Muscle of leg (tissue), 11 donors: ENCODE results near the gene LEO1. TPM values are rescaled to one million over a fixed set of nuclear protein-coding genes. Genes with fewer than 3 reads are reported as not detected.

Experiments used
- DNase-seq: peaks from one replicate; pipeline ENCODE4 v3.0.0; 2013
- H3K27ac ChIP-seq: one replicate; pipeline ENCODE4 v1.5.1; 2013; ENCODE audit warnings: mild to moderate bottlenecking, low read length, control low read depth
- H3K27me3 ChIP-seq: one replicate; pipeline ENCODE4 v1.6.1; 2013; ENCODE audit warnings: low read length; ENCODE audit not compliant: control insufficient read depth, insufficient read depth
- H3K36me3 ChIP-seq: one replicate; pipeline ENCODE4 v1.6.1; 2013; ENCODE audit warnings: low read length; ENCODE audit not compliant: control insufficient read depth, insufficient read depth
- H3K4me1 ChIP-seq: one replicate; pipeline ENCODE4 v1.6.1; 2013; ENCODE audit warnings: low read length; ENCODE audit not compliant: control insufficient read depth, insufficient read depth
- H3K4me3 ChIP-seq: one replicate; pipeline ENCODE4 v1.5.1; 2013; ENCODE audit warnings: low read length, control low read depth
- H3K9me3 ChIP-seq: replicated peaks from 2 replicates; pipeline ENCODE4 v1.6.1; 2013; ENCODE audit warnings: low read depth, low read length; ENCODE audit not compliant: control insufficient read depth
- WGBS: methylation state at CpG from one replicate; pipeline ENCODE4 v1.1.5; 2013; ENCODE audit warnings: missing lambda C conversion rate; ENCODE audit not compliant: insufficient coverage; 5-methylcytosine and 5-hydroxymethylcytosine counted together
- polyA plus RNA-seq, 8 donors: library from polyadenylated mRNA; unstranded; fragments of 120-200 nt; gene quantifications; one replicate each; pipeline versions ENCODE4 v1.2.1 to v1.2.3, GENCODE V29; 2013; ENCODE audit warnings: inconsistent platforms in 1 of 8, low replicate concordance in 1 of 8; ENCODE audit not compliant: insufficient read length in 8 of 8, insufficient read depth in 1 of 8
- total RNA-seq: library from RNA; stranded (reverse); fragments of 120-200 nt; gene quantifications from one replicate; pipeline ENCODE4 v1.2.4, GENCODE V29; 2013

LEO1 gene
- total and polyA plus RNA-seq, 9 donors, result 17.3 to 27.8 (median 21.9) TPM

DNA sequence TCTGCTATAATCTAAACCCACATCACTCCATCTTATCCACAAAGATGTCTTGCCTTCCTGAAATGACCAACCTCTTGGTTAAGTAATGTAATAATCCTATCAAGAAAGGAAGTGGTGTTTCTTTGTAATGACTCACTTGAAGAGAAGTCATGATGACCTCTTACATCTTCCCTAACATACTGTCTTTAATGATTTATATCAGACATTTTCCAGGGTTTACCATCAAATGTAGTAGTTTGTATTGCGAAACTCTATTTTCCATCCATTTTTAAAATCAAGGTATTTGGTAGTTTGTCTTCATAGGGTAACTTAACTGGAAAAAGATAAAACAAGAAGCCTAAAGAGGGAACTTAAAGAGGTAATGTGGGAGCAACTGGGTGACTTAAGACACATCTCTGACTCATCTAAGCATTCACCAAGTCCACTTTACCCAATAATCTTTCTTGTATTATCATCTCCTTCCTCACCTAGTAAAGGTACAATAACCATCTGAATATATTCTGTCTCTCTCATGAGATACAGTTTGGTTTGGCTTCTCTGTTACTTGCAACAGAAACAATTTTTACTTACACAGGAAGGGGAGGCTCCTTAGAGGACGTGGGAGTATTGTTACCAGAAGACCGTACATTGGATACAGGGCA, 41.7 kb upstream of the LEO1 start:
- Histone ChIP-seq H3K4me3 (no peak overlapping the region), H3K36me3 (no peaks in the 10 kb centered on the region), H3K27me3 (no peaks in the 10 kb centered on the region), H3K9me3 (no peaks in the 10 kb centered on the region), H3K27ac (no peak overlapping the region), H3K4me1 (peaks cover 4% of the 10 kb centered on the region)
- no peak for DNase-seq
- no CpG with 5 or more reads among the region's 3 CpGs for WGBS

DNA sequence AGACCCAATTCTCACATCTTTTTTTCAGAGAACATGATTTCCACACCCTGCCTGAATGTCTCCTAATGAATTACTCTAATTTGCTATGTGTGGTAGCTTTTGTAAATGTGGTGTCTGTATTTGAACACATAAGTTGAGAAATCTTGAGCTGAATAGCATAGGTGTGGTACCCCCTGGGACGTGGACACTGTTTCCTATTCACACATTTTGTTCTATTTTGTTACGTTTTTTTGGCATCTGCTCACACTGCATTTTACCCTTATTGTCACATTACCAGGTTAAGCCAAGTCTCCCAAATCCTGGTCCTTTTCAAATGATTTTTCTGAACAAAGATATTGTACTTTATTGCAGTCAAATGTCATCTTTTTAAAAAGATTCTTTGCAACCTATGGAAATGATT, 40.6 kb upstream of the LEO1 start:
- H3K9me3 ChIP-seq, result no peaks in the 10 kb centered on the region
- peaks cover 4% of the 10 kb centered on the region for H3K4me1 ChIP-seq
- WGBS, result no CpG with 5 or more reads among the region's 2 CpGs
- H3K36me3 ChIP-seq, result no peaks in the 10 kb centered on the region
- DNase-seq, result no peak
- H3K27ac ChIP-seq, result peak overlapping the region; percentile 29
- no peaks in the 10 kb centered on the region for H3K27me3 ChIP-seq
- H3K4me3 ChIP-seq, result no peak overlapping the region

DNA sequence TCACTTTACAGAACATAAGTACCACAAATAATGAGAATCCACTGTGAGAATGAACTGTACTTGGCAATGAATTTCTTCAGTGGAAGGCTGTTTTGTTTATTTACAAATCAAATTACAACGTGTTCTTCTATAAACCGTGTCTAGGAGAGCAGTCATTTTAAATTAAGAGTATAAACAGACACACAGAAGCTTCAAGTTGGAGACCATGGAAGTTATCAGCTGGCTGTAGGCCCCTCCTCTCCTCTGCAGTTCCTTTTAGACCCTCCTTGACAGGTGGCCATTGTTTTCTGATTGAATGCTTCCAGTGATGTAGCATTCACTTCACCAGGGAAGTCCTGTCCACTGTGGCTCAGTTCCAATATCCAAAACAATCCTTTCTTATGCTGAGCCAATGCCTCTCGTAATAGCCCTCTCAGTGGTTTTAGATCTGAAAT, 40.1 kb upstream of the LEO1 start:
- 10% methylated on average over 1 of the region's 3 CpGs for WGBS
- Histone ChIP-seq H3K27me3 (no peaks in the 10 kb centered on the region), H3K27ac (peak overlapping the region; percentile 29), H3K9me3 (no peaks in the 10 kb centered on the region), H3K4me1 (peaks cover 4% of the 10 kb centered on the region), H3K4me3 (no peak overlapping the region), H3K36me3 (no peaks in the 10 kb centered on the region)
- peak; percentile 38 for DNase-seq

DNA sequence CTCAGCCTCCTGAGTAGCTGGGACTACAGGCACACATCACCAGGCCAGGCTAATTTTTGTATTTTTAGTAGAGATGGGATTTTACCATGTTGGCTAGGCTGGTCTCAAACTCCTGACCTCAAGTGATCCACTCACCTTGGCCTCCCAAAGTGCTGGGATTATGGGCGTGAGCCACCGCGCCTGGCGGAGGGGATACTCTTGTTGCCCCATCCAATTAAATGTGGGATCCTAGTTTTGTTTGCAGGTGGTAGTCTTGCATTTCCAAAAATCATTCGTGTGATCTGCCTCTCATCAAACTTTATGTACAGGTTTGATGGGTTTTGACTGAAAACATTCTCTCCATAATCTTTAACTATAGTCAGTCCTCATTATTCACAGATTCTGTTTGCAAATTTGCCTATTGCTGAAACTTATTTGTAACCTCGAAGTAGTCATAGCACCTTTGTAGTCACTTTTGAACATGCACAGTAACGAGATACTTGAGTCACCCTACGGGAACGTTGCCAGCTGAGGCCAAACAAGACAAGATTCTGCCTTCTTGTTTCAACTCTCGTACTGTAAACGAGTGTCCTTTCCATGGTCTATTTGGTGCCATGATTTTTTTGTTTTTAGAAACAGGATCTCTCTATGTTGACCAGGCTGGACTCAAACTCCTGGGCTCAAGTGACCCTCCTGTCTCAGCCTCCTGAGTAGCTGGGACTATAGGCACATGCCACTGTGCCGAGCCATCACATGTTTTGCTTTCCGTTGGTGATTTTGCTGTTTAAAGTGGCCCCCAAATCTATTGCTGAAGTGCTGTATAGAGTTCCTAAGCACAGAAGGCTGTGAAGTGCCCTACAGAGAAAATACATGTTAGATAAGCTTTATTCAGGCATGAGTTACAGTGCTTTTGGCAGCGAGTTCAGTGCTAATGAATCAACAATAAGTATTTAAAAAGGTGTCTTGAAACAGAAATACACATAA, 39.3 kb upstream of the LEO1 start:
- H3K27me3 ChIP-seq, result no peaks in the 10 kb centered on the region
- H3K4me1 ChIP-seq, result peaks cover 4% of the 10 kb centered on the region
- H3K27ac ChIP-seq, result no peak overlapping the region
- no peaks in the 10 kb centered on the region for H3K36me3 ChIP-seq
- 77% methylated on average over 8 of the region's 14 CpGs for WGBS
- DNase-seq, result no peak
- H3K4me3 ChIP-seq, result no peak overlapping the region
- no peaks in the 10 kb centered on the region for H3K9me3 ChIP-seq

DNA sequence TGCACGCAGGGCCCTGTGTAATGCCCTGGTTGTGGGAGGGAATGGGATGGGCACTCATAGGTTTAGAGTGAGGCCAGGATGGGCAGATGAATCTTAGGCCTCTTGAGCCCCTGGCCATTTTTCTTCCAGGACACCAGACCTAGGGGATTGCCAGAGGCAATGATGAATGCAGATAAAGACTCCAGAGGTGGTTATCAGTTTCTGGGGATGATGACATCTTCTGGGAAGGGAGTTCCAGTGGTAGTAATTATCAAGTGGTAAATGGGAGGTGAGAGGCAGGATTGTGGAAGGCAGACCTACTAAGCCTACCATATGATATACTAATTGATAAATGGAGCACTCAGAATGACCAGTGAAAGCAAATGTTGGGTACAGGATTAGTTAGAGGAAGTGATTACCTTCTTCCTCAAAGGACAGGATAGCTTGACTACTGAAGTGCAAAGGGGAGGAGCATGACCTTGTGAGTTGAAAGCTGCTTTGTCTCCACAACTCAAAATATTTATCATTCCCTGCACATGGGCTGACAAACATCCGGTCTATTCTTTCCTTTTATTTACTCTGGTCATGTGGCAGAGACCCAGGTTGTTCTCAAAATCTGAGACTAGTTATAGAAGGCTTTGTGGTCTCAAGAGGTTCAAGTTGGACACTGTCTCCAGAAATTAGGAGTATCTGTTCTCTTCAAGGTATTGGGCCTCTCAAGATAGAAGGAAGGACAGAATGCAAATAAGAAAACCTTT, 37.3 kb upstream of the LEO1 start:
- Histone ChIP-seq H3K9me3 (no peaks in the 10 kb centered on the region), H3K27me3 (no peaks in the 10 kb centered on the region), H3K36me3 (no peaks in the 10 kb centered on the region), H3K4me3 (no peak overlapping the region), H3K4me1 (peaks cover 4% of the 10 kb centered on the region), H3K27ac (no peak overlapping the region)
- peak; percentile 14 for DNase-seq
- 67% methylated on average over 1 of the region's 2 CpGs for WGBS

DNA sequence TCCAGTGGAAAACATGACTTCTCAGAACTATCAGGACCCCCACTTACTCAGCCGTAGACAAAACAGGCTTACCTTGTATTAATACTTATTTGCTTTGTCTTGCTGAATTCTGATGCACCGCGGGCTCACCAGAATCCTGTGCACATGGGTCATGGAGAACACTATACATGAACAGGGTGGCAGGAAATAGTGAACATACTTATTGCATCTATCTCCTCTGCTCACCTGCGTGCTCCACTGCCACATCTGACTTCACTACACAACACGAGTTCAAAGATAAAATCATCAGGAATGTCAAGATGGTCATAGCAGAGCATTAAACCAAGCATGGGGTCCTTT, 36.8 kb upstream of the LEO1 start:
- Histone ChIP-seq H3K9me3 (no peaks in the 10 kb centered on the region), H3K4me3 (no peak overlapping the region), H3K27ac (no peak overlapping the region), H3K4me1 (peaks cover 4% of the 10 kb centered on the region), H3K36me3 (no peaks in the 10 kb centered on the region), H3K27me3 (no peaks in the 10 kb centered on the region)
- no peak for DNase-seq
- 100% methylated on average over 4 of the region's 5 CpGs for WGBS

DNA sequence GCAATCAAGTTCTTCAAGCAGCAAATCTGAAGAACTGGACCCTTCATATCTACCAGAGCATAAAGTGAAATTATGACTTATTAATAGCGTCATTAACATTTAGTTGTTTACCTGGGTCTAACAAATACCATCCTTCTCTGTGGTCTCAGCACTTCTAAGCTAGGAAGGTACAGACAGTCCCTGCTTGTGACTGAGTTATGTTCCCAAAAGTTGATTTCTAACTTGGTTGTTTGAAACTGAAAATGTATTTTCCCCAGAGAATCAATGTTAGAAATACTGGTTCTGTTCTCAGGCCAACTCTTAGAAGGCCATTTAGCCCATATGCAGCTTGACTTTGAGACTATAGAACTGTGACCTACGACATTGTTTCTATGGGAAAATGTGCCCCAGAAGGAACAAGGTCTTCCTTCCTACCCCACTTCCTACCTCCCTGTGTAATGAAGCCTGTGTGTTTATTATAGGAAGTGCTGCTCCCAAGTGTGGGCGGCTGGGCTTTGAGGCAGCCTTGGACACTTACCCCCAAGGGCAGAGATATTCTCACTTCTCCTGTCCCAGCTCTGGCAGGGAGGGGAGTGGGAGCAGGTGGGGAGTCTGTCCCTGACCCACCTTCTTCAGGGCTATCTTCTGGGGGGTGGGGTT, 35.2 kb upstream of the LEO1 start:
- H3K27ac ChIP-seq, result no peak overlapping the region
- no CpG with 5 or more reads among the region's 3 CpGs for WGBS
- H3K9me3 ChIP-seq, result no peaks in the 10 kb centered on the region
- H3K36me3 ChIP-seq, result no peaks in the 10 kb centered on the region
- DNase-seq, result peak; percentile 15
- H3K4me1 ChIP-seq, result peaks cover 2% of the 10 kb centered on the region
- no peaks in the 10 kb centered on the region for H3K27me3 ChIP-seq
- H3K4me3 ChIP-seq, result no peak overlapping the region

DNA sequence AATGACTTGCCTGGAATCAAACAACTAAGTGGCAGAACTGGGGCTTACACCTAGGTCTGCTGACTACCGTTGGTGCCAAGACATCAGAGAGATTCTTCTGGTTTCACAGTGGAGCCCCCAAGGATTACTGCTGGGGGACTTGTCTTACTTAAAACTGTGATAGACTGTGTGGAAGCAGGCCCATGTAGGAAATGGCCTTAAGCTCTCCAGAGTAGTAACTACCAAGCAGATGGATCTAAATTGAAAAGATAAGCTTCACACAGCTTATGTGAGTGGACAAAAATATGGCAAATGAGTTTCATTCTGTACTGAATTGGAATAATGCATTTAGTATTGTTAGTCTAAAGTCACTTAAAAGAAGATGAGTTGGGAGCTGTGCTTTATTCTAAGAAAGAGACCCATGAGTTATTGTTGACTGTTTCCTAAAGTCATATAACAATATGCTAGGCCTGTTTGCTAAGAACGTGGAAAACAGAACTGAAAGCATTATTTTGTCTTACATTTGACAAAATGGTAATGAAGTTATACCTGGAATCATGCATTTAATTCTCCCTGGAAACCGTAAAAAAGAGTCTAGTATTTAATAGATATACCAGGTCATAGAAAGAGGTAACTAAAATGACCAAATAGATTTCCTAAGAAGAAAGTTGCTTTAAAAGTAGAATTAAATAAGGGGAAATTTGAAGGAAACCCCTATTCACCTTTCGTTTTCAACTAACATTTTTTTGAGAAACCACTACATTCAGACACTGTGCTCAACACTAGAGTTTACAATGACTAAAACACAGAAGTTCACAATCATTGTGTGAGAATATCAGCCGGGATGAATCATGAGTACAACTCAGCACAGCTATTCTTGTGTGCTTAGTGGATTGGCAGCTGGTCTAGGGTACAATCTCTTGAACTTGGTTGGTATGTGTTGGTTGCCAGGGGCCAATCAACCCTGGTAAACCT, 34.4 kb upstream of the LEO1 start:
- H3K4me1 ChIP-seq, result no peaks in the 10 kb centered on the region
- H3K27ac ChIP-seq, result no peak overlapping the region
- no peak for DNase-seq
- 86% methylated on average over 2 of the region's 5 CpGs for WGBS
- H3K36me3 ChIP-seq, result no peaks in the 10 kb centered on the region
- no peaks in the 10 kb centered on the region for H3K27me3 ChIP-seq
- no peak overlapping the region for H3K4me3 ChIP-seq
- H3K9me3 ChIP-seq, result no peaks in the 10 kb centered on the region

DNA sequence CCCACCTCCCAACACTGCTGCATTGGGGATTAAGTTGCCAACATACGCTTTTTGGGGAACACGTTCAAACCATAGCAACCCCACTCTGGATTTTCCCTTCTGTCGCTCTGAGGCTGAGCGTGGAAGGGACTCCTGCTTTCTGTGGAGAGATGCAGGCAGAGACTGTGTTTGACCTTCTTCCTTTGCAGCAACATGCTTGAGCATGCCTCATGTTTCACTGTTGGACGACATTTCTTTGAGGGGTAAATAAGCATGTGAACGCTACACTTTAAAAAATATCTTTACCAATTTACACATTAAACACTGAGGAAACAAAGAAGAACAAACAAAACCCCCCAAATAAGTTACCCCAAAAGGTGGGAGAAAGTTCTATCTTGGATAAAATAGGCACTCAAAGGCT, 33.2 kb upstream of the LEO1 start:
- Histone ChIP-seq H3K4me1 (no peaks in the 10 kb centered on the region), H3K4me3 (no peak overlapping the region), H3K9me3 (no peaks in the 10 kb centered on the region), H3K27ac (no peak overlapping the region), H3K36me3 (no peaks in the 10 kb centered on the region), H3K27me3 (no peaks in the 10 kb centered on the region)
- no CpG with 5 or more reads among the region's 6 CpGs for WGBS
- no peak for DNase-seq
